HFFc6 (cell line): ENCODE measurements around the gene ATP6V0E1. TPM values are rescaled to one million over a fixed set of nuclear protein-coding genes. Genes with fewer than 3 reads are reported as not detected.
A peak's percentile ranks its signal among the peaks of the same experiment; 100 is the strongest.

ENCODE experiments used
- DNase-seq: peaks from one replicate; pipeline ENCODE4 v3.0.0-alpha.2; 2018
- H3K27ac Mint-ChIP-seq: 2 replicates; pipeline ENCODE4 v1.8.0; 2020; ENCODE audit warnings: mild to moderate bottlenecking, mixed read lengths
- H3K27me3 Mint-ChIP-seq: 2 replicates; pipeline ENCODE4 v1.8.0; 2021; ENCODE audit warnings: mild to moderate bottlenecking, moderate library complexity, mixed read lengths; ENCODE audit not compliant: insufficient read depth
- H3K36me3 Mint-ChIP-seq: 2 replicates; pipeline ENCODE4 v1.8.0; 2021; ENCODE audit warnings: low read depth, mixed read lengths
- H3K4me1 Mint-ChIP-seq: 2 replicates; pipeline ENCODE4 v1.8.0; 2020; ENCODE audit warnings: low read depth, mixed read lengths
- H3K4me3 Mint-ChIP-seq: 2 replicates; pipeline ENCODE4 v1.8.0; 2020; ENCODE audit warnings: mild to moderate bottlenecking, moderate library complexity, mixed read lengths
- H3K9me3 Mint-ChIP-seq: 2 replicates; pipeline ENCODE4 v1.8.0; 2020; ENCODE audit warnings: mild to moderate bottlenecking, mixed read lengths
- long read RNA-seq: library from polyadenylated mRNA; unstranded; transcript quantifications from one replicate; pipeline ENCODE4 v2.0.0, GENCODE V29; 2019
- total RNA-seq, 6 experiments: library from RNA; stranded (reverse); fragmentation: NEBNext Ultra II Directional; extraction: Animal tissue kit (Norgen Biotek cat#: 25700); gene quantifications; 2 replicates in 1 of 6; 3 replicates in 5 of 6; pipeline ENCODE4 v1.2.3, GENCODE V29; 2021
- TF ChIP-seq, protein P1 (sequence below): fragments of 200-600 bp; sonication (generic); IDR thresholded peaks from 2 replicates; pipeline ENCODE4 v1.5.0; 2021; ENCODE audit warnings: antibody characterized with exemption, mild to moderate bottlenecking

The ATP6V0E1 gene
- 100 to 1,000 TPM; 462 to 606 (median 488) TPM for total RNA-seq
- long read RNA-seq, transcript ATP6V0E1-203 (4 exons, 1,433 nt) = major isoform, 451 of 469 reads
- long read RNA-seq, partial matches to known transcripts = 12 of 469 reads
- long read RNA-seq, other reads (novel, unspliced or antisense) = 5 of 469 reads

DNA sequence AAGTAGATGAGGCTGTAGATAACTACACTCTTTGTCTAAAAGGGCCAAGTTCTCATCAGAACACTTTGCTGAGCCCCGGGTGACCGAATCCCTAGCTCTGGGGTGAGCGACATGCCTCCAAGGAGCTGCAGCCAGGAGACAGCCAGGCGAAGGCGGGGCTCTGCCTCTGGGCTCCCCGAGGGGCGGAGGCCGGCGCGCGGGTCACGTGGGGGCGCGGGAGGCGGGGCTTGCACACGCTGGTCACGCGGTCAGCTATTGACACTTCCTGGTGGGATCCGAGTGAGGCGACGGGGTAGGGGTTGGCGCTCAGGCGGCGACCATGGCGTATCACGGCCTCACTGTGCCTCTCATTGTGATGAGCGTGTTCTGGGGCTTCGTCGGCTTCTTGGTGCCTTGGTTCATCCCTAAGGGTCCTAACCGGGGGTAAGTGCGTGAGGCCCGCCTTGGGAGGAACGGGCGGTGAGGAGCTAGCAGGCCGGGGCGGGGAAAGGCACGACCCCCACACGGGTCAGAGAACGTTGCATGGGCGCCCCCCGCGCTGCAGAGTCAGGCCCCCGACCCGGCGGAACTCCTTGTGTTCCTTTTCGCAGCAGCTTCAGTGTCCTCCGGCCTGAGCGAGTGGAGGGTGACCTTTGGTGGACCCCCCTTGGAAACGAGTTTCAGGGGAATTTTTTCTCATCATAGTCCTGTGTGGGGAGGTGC is at the start of gene ATP6V0E1:
TSS of gene ATP6V0E1 (plus strand) at position 230 of the 702 bp plus-strand sequence. CDS start at position 320, 90 bp downstream.
- H3K9me3 Mint-ChIP-seq = 0 out of 2 replicates have a peak, but pooled peaks cover 3% of the 10 kb centered on the region
- H3K27ac Mint-ChIP-seq = peak within 1 kb of the TSS; percentile 98
- H3K4me3 Mint-ChIP-seq = peak within 1 kb of the TSS; percentile 99
- peaks cover 2% of the 10 kb centered on the region for H3K27me3 Mint-ChIP-seq
- peak; percentile 90 for DNase-seq
- peaks cover 27% of the 10 kb centered on the region for H3K4me1 Mint-ChIP-seq
- TF ChIP-seq, protein P1, sequence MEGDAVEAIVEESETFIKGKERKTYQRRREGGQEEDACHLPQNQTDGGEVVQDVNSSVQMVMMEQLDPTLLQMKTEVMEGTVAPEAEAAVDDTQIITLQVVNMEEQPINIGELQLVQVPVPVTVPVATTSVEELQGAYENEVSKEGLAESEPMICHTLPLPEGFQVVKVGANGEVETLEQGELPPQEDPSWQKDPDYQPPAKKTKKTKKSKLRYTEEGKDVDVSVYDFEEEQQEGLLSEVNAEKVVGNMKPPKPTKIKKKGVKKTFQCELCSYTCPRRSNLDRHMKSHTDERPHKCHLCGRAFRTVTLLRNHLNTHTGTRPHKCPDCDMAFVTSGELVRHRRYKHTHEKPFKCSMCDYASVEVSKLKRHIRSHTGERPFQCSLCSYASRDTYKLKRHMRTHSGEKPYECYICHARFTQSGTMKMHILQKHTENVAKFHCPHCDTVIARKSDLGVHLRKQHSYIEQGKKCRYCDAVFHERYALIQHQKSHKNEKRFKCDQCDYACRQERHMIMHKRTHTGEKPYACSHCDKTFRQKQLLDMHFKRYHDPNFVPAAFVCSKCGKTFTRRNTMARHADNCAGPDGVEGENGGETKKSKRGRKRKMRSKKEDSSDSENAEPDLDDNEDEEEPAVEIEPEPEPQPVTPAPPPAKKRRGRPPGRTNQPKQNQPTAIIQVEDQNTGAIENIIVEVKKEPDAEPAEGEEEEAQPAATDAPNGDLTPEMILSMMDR = no peak
- peaks cover 31% of the 10 kb centered on the region for H3K36me3 Mint-ChIP-seq

DNA sequence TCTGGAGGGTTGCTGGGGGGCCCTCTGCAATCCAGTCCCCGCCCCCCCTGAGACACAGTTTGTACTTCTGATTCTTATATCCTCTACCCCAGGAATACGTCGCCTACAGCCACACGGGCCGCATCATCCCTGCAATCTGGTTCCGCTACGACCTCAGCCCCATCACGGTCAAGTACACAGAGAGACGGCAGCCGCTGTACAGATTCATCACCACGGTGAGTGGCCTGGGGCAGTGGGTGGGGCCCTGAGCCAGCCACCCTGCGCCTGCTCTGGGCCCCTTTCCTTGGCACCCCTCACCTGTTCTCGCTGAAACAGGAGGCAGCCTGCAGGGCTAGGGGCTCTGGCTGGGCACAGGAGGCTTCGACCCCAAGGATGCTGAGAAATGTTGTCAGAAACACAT is 48.5 kb upstream of the ATP6V0E1 start:
- peaks cover 8% of the 10 kb centered on the region for H3K36me3 Mint-ChIP-seq
- H3K4me1 Mint-ChIP-seq = peaks cover 42% of the 10 kb centered on the region
- TF ChIP-seq, protein P1 = no peak
- H3K4me3 Mint-ChIP-seq = no peak overlapping the region
- H3K27ac Mint-ChIP-seq = no peak overlapping the region; the same call in 1 of the 2 replicates
- no peak for DNase-seq
- H3K27me3 Mint-ChIP-seq = peaks cover 8% of the 10 kb centered on the region
- H3K9me3 Mint-ChIP-seq = no peaks in the 10 kb centered on the region

DNA sequence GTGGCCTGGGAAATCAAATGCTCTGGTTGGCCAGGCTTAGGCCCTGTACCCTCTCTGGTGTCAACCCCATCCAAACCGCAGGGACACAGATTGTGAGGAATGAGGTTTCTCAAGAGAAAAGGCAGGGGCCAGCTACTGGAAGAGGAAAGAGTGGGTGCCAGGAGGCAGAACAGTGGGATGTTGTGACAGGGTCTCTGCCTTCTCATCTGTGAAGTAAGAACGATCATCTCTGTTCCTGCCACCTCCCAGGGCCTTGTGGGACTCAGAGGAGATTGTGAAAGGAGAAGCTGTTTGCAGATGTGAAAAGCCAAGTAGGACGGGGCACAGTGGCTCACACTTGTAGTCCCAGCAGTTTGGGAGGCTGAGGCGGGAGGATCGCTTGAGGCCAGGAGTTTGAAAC is 47.2 kb upstream of the ATP6V0E1 start:
- peaks cover 10% of the 10 kb centered on the region for H3K27me3 Mint-ChIP-seq
- no peak for DNase-seq
- peaks cover 12% of the 10 kb centered on the region for H3K36me3 Mint-ChIP-seq
- TF ChIP-seq, protein P1 = no peak
- no peaks in the 10 kb centered on the region for H3K9me3 Mint-ChIP-seq
- H3K27ac Mint-ChIP-seq = peak overlapping the region; percentile 64
- H3K4me1 Mint-ChIP-seq = peaks cover 33% of the 10 kb centered on the region
- no peak overlapping the region for H3K4me3 Mint-ChIP-seq

DNA sequence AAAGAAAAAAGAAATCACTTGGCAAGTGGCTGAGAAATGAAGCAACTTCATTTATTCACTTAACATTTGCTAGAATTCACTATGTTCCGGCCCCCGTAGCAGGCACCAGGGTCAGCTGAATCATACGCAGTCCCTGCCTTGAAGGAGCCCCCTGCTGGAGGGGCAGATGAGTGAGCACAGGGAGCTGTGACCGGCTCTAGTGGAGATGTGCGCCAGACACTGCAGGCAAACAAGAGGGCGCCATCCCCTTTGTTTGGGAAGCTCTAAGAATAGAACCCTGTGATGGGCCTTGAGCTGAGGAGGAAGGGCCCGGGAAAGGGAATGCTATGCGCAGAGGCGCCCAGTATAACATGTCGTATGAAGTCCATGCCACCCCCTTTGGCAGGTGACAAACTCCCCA is 44.5 kb upstream of the ATP6V0E1 start:
- peaks cover 34% of the 10 kb centered on the region for H3K4me1 Mint-ChIP-seq
- H3K36me3 Mint-ChIP-seq = peaks cover 21% of the 10 kb centered on the region
- H3K9me3 Mint-ChIP-seq = no peaks in the 10 kb centered on the region
- DNase-seq = peak; percentile 58
- H3K27me3 Mint-ChIP-seq = peaks cover 6% of the 10 kb centered on the region
- TF ChIP-seq, protein P1 = peak; percentile 78
- H3K27ac Mint-ChIP-seq = peak overlapping the region; percentile 70
- no peak overlapping the region for H3K4me3 Mint-ChIP-seq

DNA sequence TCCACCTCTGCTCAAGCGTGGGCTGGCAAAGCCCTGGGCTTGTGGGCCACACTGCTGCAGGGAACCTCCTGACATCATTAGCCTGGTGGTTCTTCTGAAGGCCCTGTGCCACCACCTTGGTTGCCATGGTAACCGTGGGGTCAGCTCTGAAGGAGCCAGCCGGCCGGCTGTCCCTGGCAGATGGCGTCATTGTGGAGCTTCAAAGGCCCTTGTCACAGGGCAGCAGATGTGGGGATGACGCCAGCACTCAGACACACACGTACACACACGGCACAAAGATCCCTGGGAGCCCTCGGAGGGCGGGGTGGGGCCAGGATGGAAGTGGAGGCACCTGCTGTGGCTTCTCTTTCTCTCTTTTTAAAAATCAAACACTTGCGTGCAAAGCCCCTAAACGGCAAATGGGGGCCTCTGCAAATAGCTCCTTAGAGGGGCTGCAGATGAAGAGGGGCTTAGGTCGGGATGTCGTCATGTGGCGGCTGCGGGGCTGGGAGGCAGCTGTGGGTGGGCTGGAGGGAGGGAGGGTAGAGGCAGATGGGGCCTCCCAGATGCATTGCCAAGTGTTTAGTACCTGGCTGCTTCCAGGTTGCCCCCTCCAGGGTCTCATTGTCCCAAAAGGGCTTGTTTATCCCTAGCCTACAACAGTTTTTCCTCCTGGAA is 43.8 kb upstream of the ATP6V0E1 start:
- Mint-ChIP-seq H3K27me3 (peaks cover 5% of the 10 kb centered on the region), H3K36me3 (peaks cover 23% of the 10 kb centered on the region), H3K4me3 (no peak overlapping the region), H3K4me1 (peaks cover 34% of the 10 kb centered on the region), H3K27ac (peak overlapping the region; percentile 70), H3K9me3 (no peaks in the 10 kb centered on the region)
- DNase-seq = no peak
- TF ChIP-seq, protein P1 = no peak
